ENCODE data around the gene PRAME. TPM values are rescaled to one million over a fixed set of nuclear protein-coding genes. Genes with fewer than 3 reads are reported as not detected.
"Not testable (repeated sequence)": the region's sequence is repeated elsewhere in the genome, so short reads cannot be mapped to it uniquely, and the experiment has no call there.

Gene PRAME
- total RNA-seq, 1 experiment from 2014 or later, result 336 TPM

DNA sequence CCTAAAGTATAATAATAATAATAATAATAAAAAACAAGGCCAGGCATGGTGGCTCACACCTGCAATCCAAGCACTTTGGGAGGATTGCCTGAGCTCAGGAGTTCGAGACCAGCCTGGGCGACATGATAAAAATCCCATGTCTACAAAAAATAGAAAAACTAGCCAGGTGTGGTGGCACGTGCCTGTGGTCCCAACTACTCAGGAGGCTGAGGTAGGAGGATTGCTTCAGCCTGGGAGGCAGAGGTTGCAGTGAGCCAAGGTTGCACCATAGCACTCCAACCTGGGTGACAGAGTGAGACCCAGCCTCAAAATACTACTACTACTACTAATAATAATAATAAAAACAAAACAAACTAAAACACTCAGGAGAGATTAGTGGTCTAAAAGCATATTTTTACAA is 23.4 kb downstream of the PRAME start:
- in situ Hi-C loops (cut with HindIII; ENCODE audit: low pct_unique_long_range_greater_than_20kb, low sequenced_read_pairs), result no loop called here
- DNase-seq (ENCODE audit: low read depth, low spot score), result no peak

DNA sequence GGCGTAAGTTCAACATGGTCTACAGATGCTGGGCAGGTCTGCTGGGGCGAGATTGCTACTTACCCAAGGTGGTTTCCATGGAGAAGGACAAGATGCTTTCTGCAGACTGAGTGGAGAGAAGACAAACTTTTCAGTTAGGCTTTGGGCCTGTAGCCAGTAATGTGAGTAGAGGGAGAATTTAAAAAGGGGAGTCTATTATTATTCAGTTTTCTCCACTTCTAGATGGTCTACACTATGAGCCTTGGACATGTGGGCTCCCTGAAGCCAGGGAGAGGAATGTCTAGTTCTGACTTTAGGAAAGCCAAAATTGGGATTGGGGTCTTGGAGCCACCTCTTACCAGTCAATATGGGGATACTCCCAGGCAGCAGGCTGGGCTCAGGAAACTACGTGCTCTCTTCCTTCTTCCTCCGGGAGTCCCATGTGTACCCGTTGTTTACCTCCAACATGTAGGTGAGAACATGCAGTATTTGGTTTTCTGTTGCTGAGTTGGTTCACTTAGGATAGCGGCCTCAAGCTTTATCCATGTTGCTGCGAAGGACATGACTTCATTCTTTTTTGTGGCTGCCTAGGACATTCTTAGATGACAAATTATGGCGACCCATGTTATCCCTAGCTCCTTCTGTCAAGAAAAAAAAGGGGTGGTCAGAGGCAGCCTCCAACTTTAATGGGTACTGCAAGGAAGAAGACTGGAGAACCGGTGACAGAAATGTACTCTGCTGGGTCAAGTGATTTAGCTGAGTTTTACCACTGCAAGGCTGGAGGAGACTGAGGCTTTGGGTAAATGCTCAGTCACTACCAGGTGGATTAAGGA is 24.3 kb downstream of the PRAME start:
- no peak for DNase-seq (ENCODE audit: low read depth, low spot score)
- in situ Hi-C loops (cut with HindIII; ENCODE audit: low pct_unique_long_range_greater_than_20kb, low sequenced_read_pairs), result no loop called here

DNA sequence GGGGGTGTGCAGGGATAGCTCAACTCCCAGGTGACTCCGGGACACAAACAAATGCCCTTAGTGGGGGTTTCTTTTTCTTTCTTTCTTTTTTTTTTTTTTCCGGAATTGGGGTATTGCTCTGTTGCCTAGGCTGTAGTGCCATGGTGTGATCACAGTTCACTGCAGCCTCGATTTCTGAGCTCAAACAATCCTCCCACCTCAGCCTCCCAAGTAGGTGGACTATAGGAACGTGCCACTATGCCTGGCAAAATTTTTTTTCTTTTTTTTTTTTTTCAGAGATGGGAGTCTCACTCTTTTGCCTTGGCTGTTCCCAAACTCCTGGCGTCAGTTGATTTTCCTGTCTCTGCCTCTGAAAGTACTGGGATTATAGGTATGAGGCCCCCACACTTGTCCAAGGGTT is 25.2 kb downstream of the PRAME start:
- no peak for DNase-seq (ENCODE audit: low read depth, low spot score)
- in situ Hi-C loops (cut with HindIII; ENCODE audit: low pct_unique_long_range_greater_than_20kb, low sequenced_read_pairs), result no loop called here

DNA sequence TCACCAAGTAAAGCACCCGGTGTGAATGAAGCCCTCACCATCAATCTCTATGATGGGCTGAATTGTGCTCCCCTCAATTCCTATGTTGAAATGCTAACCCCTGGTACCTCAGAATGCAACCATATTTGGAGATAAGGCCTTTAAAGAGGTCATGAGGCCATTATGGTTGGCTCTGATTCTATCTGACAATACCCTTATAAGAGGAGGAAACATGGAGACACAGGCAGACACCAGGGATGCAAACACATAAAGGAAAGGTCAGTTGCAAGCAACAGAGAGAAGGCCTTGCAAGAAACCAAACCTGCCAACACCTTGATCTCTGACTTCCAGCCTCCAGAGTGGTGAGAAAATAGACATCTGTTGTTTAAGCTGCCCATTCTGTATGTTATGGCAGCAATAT is 25.6 kb downstream of the PRAME start:
- in situ Hi-C loops (cut with HindIII; ENCODE audit: low pct_unique_long_range_greater_than_20kb, low sequenced_read_pairs), result no loop called here
- DNase-seq (ENCODE audit: low read depth, low spot score), result no peak

DNA sequence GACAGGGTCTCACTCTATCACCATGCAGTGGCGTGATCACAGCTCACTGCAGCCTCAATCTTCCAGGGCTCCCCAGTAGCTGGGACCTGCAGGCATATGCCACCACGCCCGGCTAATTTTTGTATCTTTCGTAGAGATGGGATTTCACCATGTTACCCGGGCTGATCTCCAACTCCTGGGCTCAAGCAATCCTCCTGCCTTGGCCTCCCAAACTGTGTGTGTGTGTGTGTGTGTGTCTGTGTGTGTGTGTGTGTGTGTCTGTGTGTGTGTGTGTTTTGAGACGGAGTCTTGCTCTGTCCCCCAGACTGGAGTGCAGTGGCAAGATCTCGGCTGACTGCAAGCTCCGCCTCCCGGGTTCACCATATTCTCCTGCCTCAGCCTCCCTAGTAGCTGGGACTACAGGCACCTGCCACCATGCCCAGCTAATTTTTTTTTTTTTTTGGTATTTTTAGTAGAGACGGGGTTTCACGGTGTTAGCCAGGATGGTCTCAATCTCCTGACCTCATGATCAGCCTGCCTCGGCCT is 26.5 kb downstream of the PRAME start:
- in situ Hi-C loops (cut with HindIII; ENCODE audit: low pct_unique_long_range_greater_than_20kb, low sequenced_read_pairs); DNase-seq (ENCODE audit: low read depth, low spot score): not testable (repeated sequence)

DNA sequence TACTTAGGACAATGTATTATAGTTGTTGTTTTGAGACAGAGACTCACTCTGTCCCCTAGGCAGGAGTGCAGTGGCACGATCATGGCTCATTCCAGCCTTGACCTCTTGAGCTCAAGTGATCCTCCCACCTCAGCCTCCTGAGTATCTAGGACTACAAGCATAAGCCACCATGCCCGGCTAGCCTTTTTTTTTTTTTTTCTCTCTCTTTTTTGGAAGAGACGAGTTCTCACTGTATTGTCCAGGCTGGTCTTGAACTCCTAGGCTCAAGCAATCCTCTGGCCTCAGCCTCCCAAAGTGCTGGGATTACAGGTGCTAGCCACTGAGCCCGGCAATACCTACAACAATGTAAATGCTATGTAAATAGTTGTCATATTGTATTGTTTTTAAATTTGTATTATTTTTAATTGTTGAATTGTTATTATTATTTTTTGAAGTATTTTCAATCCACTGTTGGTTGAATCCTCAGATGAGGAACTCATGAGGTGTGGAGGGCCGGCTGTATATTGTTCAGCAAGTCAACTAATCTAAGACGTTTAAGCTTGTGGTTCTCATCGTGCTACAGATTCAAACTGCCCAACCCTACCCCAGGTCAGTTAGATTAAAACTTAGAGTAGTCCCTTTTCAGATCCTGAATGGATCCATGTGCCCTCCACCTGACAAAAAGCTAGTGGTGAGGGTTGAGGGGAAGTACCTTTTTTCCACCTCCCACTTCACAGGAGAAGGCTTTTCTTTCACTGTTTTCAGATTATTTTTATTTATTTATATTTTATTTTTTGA is 27.1 kb downstream of the PRAME start:
- in situ Hi-C loops (cut with HindIII; ENCODE audit: low pct_unique_long_range_greater_than_20kb, low sequenced_read_pairs), result no loop called here
- DNase-seq (ENCODE audit: low read depth, low spot score), result no peak

DNA sequence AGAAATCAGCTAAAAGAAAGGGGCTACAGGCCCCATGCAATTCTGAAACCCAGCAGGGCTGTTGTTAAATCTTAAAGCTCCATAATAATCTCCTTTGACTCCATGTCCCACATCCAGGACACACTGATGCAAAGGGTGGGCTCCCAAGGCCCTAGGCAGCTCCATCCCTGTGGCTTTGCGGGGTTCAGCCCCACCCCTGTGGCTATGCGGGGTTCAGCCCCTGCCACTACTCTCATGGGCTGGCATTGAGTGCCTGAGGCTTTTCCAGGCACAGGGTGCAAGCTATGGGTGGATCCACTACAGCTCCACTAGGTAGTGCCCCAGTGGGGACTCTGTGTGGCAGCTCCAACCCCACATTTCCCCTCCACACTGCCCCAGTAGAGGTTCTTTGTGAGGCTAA is 30.3 kb downstream of the PRAME start:
- in situ Hi-C loops (cut with HindIII; ENCODE audit: low pct_unique_long_range_greater_than_20kb, low sequenced_read_pairs), result no loop called here
- DNase-seq (ENCODE audit: low read depth, low spot score), result no peak

DNA sequence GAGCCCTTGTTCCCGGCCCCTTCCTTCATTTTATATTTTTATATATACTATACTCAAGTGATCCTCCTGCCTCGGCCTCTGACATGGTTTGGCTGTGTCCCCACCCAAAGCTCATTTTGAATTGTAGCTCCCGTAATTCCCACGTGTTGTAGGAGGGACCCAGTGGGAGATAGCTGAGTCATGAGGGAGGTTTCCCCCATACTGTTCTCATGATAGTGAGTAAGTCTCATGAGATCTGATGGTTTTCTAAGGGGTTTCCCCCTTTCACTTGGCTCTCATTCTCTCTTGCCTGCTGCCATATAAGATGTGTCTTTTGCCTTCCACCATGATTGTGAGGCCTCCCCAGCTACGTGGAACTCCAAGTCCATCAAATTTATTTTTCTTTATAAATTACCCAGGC is 31.8 kb downstream of the PRAME start:
- no peak for DNase-seq (ENCODE audit: low read depth, low spot score)
- in situ Hi-C loops (cut with HindIII; ENCODE audit: low pct_unique_long_range_greater_than_20kb, low sequenced_read_pairs), result no loop called here

DNA sequence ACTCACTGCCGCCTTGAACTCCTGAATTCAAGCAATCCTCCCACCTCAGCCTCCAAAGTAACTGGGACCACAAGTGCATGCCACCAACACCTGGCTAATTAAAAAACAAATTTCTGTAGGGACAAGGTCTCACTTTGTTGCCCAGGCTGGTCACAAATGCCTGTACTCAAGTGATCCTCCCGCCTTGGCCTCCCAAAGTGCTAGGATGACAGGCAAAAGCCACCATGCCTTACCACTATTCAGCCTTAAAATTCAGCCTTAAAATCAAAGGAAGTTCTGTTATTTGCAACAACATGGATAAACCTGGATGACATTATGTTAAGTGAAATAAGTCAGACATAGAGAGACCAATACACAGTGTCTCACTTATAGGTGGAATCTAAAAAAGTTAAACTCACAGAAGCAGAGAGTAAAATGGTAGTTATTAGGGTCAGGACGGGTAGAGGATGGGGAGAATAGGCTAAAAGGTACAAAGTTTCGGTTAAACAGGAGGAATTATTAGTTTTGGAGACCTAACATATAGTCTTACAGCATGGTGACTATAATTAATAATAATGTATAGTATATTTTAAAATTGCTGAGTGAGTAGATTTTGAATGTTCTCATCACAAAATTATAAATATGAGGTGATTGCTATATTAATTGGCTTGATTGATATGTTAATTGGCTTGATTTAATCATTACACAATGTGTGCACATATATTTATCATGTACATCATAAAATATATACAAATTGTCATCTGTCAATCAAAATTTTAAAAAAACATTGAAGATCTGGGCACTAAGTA is 32.7 kb downstream of the PRAME start:
- DNase-seq (ENCODE audit: low read depth, low spot score), result no peak
- in situ Hi-C loops (cut with HindIII; ENCODE audit: low pct_unique_long_range_greater_than_20kb, low sequenced_read_pairs), result no loop called here

DNA sequence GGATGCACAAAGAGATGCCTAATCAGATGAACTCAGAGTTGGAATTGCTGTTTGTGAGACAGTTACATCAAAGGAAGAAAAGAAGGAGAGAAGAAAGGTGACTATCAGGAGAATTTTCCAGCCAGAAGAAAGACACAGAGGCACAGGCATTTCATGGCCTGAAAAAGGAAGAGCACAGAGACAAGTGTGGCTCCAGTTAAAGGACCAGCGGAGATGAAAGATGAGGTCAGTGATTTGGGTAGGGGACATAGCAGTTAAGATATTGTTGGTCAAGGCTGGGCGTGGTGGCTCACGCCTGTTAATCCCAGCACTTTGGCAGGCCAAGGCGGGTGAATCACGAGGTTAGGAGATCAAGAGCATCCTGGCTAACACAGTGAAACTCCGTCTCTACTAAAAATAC is 35.6 kb downstream of the PRAME start:
- no peak for DNase-seq (ENCODE audit: low read depth, low spot score)
- in situ Hi-C loops (cut with HindIII; ENCODE audit: low pct_unique_long_range_greater_than_20kb, low sequenced_read_pairs), result no loop called here

DNA sequence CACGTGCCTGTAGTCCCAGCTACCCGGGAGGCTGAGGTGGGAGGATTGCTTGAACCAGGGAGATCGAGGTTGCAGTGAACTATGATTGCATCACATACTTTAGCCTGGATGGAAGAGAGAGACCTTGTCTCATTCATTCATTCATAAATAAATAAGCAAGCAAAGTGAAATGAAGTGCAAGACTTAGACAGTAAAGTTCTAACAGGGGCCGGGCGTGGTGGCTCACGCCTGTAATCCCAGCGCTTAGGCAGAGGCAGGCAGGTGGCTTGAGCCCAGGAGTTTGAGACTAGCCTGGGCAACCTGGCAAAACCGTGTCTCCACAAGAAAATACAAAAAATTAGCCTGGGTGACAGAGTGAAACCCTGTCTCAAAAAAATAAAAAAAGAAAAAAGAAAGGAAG is 37.4 kb downstream of the PRAME start:
- in situ Hi-C loops (cut with HindIII; ENCODE audit: low pct_unique_long_range_greater_than_20kb, low sequenced_read_pairs), result no loop called here

DNA sequence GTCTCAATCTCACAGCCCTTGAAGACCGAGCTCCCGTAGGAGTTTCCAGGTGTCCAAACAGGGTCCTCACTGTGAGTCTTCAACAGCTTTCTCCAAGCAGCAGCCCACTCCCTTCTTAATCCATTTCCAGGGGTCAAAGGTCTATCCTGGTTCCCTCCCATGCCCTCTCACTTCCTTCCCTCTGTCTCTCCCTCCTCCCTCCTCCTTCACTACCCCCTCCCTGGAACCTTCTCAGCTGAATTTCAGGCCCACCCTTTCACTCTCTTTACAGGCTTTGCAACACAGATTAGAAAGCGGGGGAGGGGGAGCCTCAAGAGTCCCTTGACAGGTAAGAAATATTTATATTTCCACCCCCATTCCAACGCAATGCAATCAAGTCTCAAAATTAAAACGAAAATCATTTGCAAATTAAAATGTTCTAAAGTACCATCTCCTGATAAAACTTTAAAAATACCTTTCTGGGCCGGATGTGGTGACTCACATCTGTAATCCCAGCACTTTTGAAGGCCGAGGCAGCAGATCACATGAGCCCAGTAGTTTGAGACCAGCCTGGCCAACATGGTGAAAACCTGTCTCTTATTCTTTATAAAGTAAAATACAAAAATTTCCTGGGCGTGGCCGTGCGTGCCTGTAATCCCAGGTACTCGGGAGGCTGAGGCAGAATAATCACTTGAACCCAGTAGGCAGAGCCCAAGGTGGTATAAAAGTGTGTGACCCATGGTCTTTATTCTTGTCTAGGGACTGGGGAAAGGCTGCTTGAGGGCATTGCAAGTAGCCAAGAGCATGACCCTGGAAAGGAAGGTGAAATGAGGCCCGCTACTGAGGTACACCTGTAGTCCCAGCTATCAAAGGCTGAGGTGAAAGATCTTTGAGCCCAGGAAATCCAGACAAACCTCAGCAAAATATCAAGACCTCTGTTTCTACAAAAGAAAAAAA is 38.1 kb downstream of the PRAME start:
- in situ Hi-C loops (cut with HindIII; ENCODE audit: low pct_unique_long_range_greater_than_20kb, low sequenced_read_pairs), result no loop called here
- no peak for DNase-seq (ENCODE audit: low read depth, low spot score)

More for the DNA sequence above, 37.4 kb downstream of the PRAME start:
- DNase-seq (ENCODE audit: low read depth, low spot score), result no peak

DNA sequence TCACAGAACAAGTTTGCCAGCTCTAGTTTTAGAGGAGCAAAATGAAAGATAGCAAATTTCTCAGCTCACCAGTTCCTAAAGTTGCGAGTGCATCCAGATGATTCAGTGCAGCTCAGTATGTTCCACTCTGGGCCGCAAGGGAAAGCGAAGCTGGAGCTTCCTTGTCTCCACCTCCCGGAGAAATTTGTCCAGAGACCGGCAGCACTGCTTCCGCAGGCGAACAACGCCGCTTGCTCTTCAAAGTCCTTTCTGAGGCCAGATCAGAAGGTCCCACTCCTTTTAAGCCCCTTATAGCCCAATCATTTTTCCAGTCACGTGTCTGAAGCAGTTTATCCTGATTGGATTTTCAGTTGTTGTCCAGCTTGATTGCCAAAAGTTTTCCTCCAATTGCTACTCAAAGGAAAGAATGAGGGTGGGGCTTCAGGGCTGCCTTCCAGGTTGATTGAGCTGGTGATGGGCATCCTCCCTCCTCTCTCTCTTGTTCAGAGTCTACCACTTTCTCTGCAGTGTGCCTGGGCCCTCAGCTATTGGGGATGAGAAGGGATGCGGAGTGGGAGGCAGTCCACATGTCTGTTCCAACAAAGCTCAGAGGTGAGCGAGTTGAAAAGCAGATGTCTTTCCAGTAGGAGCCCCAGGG is 38.9 kb downstream of the PRAME start, which contains the start of gene ZNF280A:
TSS of gene ZNF280A (minus strand) at position 251 of the 637 bp plus-strand sequence. CDS start 4,640 bp downstream, outside the sequence.
- in situ Hi-C loops (cut with HindIII; ENCODE audit: low pct_unique_long_range_greater_than_20kb, low sequenced_read_pairs), result no loop called here
- DNase-seq (ENCODE audit: low read depth, low spot score), result peak; percentile 92

DNA sequence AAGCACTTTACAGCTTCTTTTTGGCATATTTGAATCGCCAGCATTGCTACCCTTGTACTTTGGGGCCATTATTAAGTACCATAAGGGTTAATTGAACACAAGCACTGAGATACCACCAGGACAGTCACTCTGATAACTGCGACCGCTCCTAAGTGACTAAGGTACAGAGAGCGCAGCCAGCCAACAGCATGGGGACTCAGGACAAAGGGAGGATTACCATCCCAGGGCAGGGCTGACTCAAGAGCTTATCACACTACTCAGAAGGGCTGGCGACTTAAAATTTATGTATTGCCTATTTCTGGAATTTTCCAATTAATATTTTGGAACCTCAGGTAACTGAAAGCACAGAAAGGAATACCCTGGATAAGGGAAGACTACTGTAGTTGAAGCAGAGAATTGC is 39.5 kb downstream of the PRAME start:
- in situ Hi-C loops (cut with HindIII; ENCODE audit: low pct_unique_long_range_greater_than_20kb, low sequenced_read_pairs), result no loop called here
- DNase-seq (ENCODE audit: low read depth, low spot score), result peak; percentile 10

DNA sequence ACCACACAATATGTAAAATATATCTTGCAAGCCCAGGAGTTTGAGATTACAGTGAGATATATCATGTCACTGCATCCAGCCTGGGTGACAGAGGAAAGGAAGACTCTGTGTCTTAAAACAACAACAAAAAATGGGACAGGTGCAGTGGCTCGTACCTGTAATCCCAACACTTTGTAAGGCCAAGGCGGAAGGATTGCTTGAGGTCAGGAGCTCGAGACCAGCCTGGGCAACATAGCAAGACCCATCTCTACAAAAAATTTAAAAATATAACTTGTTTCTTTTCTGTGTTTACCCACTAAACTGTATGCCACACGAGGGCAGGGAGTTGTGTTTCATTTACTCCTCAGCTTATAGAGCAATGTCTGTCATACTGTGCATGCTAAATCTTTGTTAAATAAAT is 42.1 kb downstream of the PRAME start:
- DNase-seq (ENCODE audit: low read depth, low spot score), result no peak
- in situ Hi-C loops (cut with HindIII; ENCODE audit: low pct_unique_long_range_greater_than_20kb, low sequenced_read_pairs), result no loop called here

DNA sequence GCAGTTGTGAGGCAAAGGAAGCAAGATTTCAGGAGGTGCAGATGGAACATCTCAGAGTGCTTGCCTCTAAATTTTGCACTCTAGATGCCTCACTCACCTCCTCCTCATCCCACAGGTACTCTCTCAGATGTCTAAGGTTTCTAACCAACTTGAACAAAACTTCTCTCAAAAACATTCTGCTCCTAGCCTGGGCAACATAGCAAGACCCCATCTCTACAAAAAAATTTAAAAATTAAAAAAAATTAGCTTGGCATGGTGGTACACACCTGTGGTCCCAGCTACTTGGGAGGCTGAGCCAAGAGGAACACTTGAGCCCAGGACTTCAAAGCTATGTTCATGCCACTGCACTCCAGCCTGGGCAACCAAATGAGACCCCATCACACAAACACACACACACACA is 43.2 kb downstream of the PRAME start:
- in situ Hi-C loops (cut with HindIII; ENCODE audit: low pct_unique_long_range_greater_than_20kb, low sequenced_read_pairs), result no loop called here
- no peak for DNase-seq (ENCODE audit: low read depth, low spot score)
